Measurements from ENCODE around the gene MOBP. TPM values are rescaled to one million over a fixed set of nuclear protein-coding genes. Genes with fewer than 3 reads are reported as not detected.

MOBP gene
- total and polyA plus RNA-seq, 7 donors, result 0.01 to 0.09 TPM; not detected in 5

GRCh38 chr3:39479701-39480414 is 12.4 kb downstream of the MOBP start:
- DNase-seq, result no peak
- Histone ChIP-seq H3K27me3 (ENCODE audit: insufficient read depth in 3 of 3, low read length in 2 of 3) (peaks cover 0 to 4% (median 0%) of the 10 kb centered on the region in 3 donors), H3K36me3 (ENCODE audit: insufficient read depth in 1 of 2, low read depth in 1 of 2) (no peaks in the 10 kb centered on the region), H3K9me3 (peaks cover 7% of the 10 kb centered on the region), H3K4me3 (no peak overlapping the region), H3K4me1 (no peaks in the 10 kb centered on the region), H3K27ac (no peak overlapping the region)
- ATAC-seq, result no peak
- WGBS, 3 donors, result 50 to 56% (median 52%) methylated on average over 7 of the region's 7 CpGs
- TF ChIP-seq CTCF (IDR thresholded peaks at IDR 0.05), result no peak
- intact Hi-C loops (cut with DNase I), result no loop called here

- no peak overlapping the region for H3K4me3 ChIP-seq
- H3K27me3 ChIP-seq (ENCODE audit: insufficient read depth in 3 of 3, low read length in 2 of 3), result peaks cover 0 to 7% (median 0%) of the 10 kb centered on the region in 3 donors
- H3K36me3 ChIP-seq (ENCODE audit: insufficient read depth in 1 of 2, low read depth in 1 of 2), result no peaks in the 10 kb centered on the region
- no peak overlapping the region for H3K27ac ChIP-seq
- no peak for TF ChIP-seq CTCF (IDR thresholded peaks at IDR 0.05)
- no peaks in the 10 kb centered on the region for H3K4me1 ChIP-seq
- H3K9me3 ChIP-seq, result no peaks in the 10 kb centered on the region
- ATAC-seq (no peak), DNase-seq (no peak)
- 48 to 76% (median 57%) methylated on average over 8 of the region's 8 CpGs for WGBS, 3 donors
- intact Hi-C loops (cut with DNase I), result no loop called here
Observed at GRCh38 chr3:39485547-39485946, 18.1 kb downstream of the MOBP start.

GRCh38 chr3:39491014-39491413 is 23.5 kb downstream of the MOBP start:
- Histone ChIP-seq H3K27ac (no peak overlapping the region), H3K9me3 (no peaks in the 10 kb centered on the region), H3K36me3 (ENCODE audit: insufficient read depth in 1 of 2, low read depth in 1 of 2) (no peaks in the 10 kb centered on the region), H3K4me1 (no peaks in the 10 kb centered on the region), H3K4me3 (no peak overlapping the region), H3K27me3 (ENCODE audit: insufficient read depth in 3 of 3, low read length in 2 of 3) (peaks cover 0 to 6% (median 0%) of the 10 kb centered on the region in 3 donors)
- no peak for ATAC-seq
- intact Hi-C loops (cut with DNase I), result no loop called here
- TF ChIP-seq CTCF (IDR thresholded peaks at IDR 0.05), result no peak
- 81 to 91% (median 88%) methylated on average over 3 of the region's 3 CpGs for WGBS, 3 donors
- no peak for DNase-seq

- Histone ChIP-seq H3K36me3 (ENCODE audit: insufficient read depth in 1 of 2, low read depth in 1 of 2) (no peaks in the 10 kb centered on the region), H3K27me3 (ENCODE audit: insufficient read depth in 3 of 3, low read length in 2 of 3) (peaks cover 0 to 6% (median 0%) of the 10 kb centered on the region in 3 donors), H3K9me3 (no peaks in the 10 kb centered on the region), H3K4me1 (no peaks in the 10 kb centered on the region), H3K4me3 (no peak overlapping the region), H3K27ac (no peak overlapping the region)
- ATAC-seq (no peak), DNase-seq (no peak)
- TF ChIP-seq CTCF (IDR thresholded peaks at IDR 0.05), result no peak
- WGBS, 3 donors, result 74 to 89% (median 82%) methylated on average over 3 of the region's 3 CpGs
- intact Hi-C loops (cut with DNase I), result no loop called here
Observed at GRCh38 chr3:39491733-39492350, 24.4 kb downstream of the MOBP start.
